Measurements from ENCODE around the gene ESRP2. TPM values are rescaled to one million over a fixed set of nuclear protein-coding genes. Genes with fewer than 3 reads are reported as not detected.

Gene ESRP2
- total RNA-seq, 3 donors from 2014 or later (not counting 1 experiment from before 2014, with no cell fraction given): not detected

DNA sequence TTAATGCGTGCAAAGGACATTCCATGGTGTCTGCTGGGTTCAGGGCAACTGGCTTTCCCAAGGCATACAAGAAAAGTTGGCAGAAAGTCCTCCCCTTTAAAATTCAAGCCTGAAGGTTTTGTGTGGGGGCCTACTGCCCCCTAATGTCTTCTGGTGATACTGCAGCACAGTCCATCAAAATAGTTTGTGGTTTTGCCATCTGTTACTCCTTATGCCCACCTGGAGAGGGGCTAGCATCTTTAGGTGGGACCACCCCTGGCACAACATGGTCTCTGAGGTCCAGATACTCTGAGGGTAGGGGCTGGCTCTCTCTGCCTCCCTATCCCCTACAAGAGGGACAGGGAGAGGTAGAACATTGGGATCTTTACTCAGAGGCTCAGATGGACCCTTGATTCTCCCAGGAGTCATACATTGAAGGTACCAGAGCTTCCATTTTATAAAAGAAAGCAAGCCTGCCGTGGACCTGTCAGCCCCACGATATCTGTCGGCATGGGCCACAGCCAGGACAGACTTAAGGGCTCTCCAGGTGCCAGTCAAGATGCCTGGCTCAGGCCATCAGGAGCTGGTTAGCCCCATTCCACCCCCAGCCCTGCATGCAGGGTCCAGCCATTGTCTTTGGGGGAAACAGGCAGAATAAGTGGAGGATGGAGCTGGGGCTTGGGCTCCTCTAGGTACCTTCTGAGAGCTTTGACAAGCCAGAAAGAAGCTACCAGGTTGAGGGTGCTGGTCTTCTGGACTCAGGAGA is 6.3 kb downstream of the ESRP2 start:
- WGBS (ENCODE audit: insufficient coverage): 93% methylated on average over 4 of the region's 4 CpGs
- peaks cover 40% of the 10 kb centered on the region for H3K36me3 ChIP-seq (ENCODE audit: control insufficient read depth, insufficient read depth, low read length)
- intact Hi-C loops (cut with micrococcal nuclease): loop anchor here (1.0 kb wide), 4 partner anchors 135 to 413 kb away; no protein-coding TSS in a partner anchor
- peaks cover 9% of the 10 kb centered on the region for H3K4me1 ChIP-seq (ENCODE audit: control insufficient read depth, insufficient read depth, low read length)
- H3K27ac ChIP-seq (ENCODE audit: low read length): no peak overlapping the region
- Mint-ChIP-seq H3K27me3 (ENCODE audit: low read depth in 2 of 2) (no peaks in the 10 kb centered on the region), H3K36me3 (no peaks in the 10 kb centered on the region), H3K4me3 (no peak overlapping the region), H3K4me1 (peaks cover 18 to 30% of the 10 kb centered on the region in 2 donors), H3K9me3 (no peaks in the 10 kb centered on the region), H3K27ac (peak overlapping the region; percentile 34 to 69)
- H3K9me3 ChIP-seq (ENCODE audit: control insufficient read depth, insufficient read depth, low read length): no peaks in the 10 kb centered on the region
- no peak overlapping the region for H3K4me3 ChIP-seq (ENCODE audit: low read length)
- DNase-seq: peak; percentile 42 to 75
- no peaks in the 10 kb centered on the region for H3K27me3 ChIP-seq (ENCODE audit: control insufficient read depth, insufficient read depth, low read length)
- TF ChIP-seq, protein P1, sequence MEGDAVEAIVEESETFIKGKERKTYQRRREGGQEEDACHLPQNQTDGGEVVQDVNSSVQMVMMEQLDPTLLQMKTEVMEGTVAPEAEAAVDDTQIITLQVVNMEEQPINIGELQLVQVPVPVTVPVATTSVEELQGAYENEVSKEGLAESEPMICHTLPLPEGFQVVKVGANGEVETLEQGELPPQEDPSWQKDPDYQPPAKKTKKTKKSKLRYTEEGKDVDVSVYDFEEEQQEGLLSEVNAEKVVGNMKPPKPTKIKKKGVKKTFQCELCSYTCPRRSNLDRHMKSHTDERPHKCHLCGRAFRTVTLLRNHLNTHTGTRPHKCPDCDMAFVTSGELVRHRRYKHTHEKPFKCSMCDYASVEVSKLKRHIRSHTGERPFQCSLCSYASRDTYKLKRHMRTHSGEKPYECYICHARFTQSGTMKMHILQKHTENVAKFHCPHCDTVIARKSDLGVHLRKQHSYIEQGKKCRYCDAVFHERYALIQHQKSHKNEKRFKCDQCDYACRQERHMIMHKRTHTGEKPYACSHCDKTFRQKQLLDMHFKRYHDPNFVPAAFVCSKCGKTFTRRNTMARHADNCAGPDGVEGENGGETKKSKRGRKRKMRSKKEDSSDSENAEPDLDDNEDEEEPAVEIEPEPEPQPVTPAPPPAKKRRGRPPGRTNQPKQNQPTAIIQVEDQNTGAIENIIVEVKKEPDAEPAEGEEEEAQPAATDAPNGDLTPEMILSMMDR (IDR thresholded peaks at IDR 0.05): peak; percentile 93
- peak; percentile 51 to 88 (median 66) for ATAC-seq

DNA sequence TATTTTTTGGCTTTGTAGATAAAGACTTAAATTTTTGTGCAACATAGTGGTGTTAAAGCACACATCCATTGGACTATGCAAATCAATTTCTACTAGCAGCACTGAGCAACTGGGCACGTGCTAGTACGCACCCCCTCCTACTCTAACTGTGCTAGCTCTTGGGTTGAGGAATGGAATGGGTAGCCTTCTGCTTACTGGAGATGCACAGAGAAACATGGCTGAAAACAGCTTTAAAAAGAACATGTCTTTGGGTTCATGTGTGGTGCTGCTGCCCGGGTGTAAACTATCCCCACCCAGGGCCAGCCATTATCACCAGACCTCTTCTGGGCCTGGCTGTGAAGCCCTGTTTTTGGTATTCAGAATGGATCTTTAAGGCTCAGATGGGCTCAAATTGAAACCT is 7.3 kb downstream of the ESRP2 start:
- Mint-ChIP-seq H3K9me3 (no peaks in the 10 kb centered on the region), H3K4me1 (peaks cover 16 to 26% of the 10 kb centered on the region in 2 donors), H3K27ac (peak overlapping the region in 1 of 2 donors; percentile 69), H3K27me3 (ENCODE audit: low read depth in 2 of 2) (no peaks in the 10 kb centered on the region), H3K36me3 (no peaks in the 10 kb centered on the region), H3K4me3 (no peak overlapping the region)
- 86% methylated on average over 1 of the region's 3 CpGs for WGBS (ENCODE audit: insufficient coverage)
- Histone ChIP-seq H3K4me1 (ENCODE audit: control insufficient read depth, insufficient read depth, low read length) (peaks cover 9% of the 10 kb centered on the region), H3K27ac (ENCODE audit: low read length) (no peak overlapping the region), H3K36me3 (ENCODE audit: control insufficient read depth, insufficient read depth, low read length) (peaks cover 40% of the 10 kb centered on the region), H3K4me3 (ENCODE audit: low read length) (no peak overlapping the region), H3K9me3 (ENCODE audit: control insufficient read depth, insufficient read depth, low read length) (no peaks in the 10 kb centered on the region), H3K27me3 (ENCODE audit: control insufficient read depth, insufficient read depth, low read length) (no peaks in the 10 kb centered on the region)
- TF ChIP-seq, protein P1 (IDR thresholded peaks at IDR 0.05): no peak
- intact Hi-C loops (cut with micrococcal nuclease): loop anchor here (1.0 kb wide), 4 partner anchors 134 to 412 kb away; no protein-coding TSS in a partner anchor
- no peak for DNase-seq
- no peak for ATAC-seq

DNA sequence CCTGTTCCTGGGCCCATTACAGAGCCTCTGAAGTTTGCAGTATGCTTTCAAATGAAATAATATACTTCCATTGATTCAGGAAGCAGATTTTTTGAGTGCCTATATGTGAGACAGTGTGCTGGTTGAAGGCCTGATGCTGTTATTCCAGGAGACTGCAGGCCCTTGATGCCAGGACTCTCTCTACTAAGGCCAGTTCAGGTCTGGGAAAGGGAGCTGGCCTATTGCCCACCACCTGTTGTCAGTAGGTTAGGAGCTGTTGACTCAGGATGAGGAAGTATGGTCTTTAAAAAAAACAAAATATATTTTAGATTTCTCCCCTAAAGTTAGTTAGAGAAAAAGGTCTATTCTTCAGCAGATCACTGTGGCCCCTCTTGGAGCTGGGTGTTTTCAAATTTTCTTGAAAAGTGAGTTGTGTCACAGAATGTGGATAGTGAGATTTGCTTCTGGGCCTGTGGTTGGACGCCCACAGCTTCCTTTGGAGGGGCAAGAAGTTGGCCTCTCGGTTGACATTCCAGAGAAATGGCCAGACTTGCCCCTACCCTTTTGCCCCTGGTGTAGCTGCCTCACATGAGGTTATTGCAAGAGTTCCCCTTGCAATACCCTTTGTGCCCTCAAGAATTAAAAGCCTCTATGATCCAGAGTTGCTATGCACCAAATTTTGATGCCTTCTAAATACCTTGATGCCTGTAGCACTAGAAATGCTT is 7.9 kb downstream of the ESRP2 start:
- ATAC-seq (no peak), DNase-seq (no peak)
- H3K4me1 ChIP-seq (ENCODE audit: control insufficient read depth, insufficient read depth, low read length): peaks cover 9% of the 10 kb centered on the region
- no peaks in the 10 kb centered on the region for H3K27me3 ChIP-seq (ENCODE audit: control insufficient read depth, insufficient read depth, low read length)
- Mint-ChIP-seq H3K27me3 (ENCODE audit: low read depth in 2 of 2) (no peaks in the 10 kb centered on the region), H3K4me1 (peaks cover 16 to 20% of the 10 kb centered on the region in 2 donors), H3K27ac (peak overlapping the region; percentile 75 to 76), H3K36me3 (no peaks in the 10 kb centered on the region), H3K9me3 (no peaks in the 10 kb centered on the region), H3K4me3 (no peak overlapping the region)
- no peak overlapping the region for H3K27ac ChIP-seq (ENCODE audit: low read length)
- no peaks in the 10 kb centered on the region for H3K9me3 ChIP-seq (ENCODE audit: control insufficient read depth, insufficient read depth, low read length)
- peaks cover 40% of the 10 kb centered on the region for H3K36me3 ChIP-seq (ENCODE audit: control insufficient read depth, insufficient read depth, low read length)
- WGBS (ENCODE audit: insufficient coverage): 75% methylated on average over 2 of the region's 2 CpGs
- intact Hi-C loops (cut with micrococcal nuclease): no loop called here
- TF ChIP-seq, protein P1 (IDR thresholded peaks at IDR 0.05): no peak
- H3K4me3 ChIP-seq (ENCODE audit: low read length): no peak overlapping the region

All from natural killer cell (primary cell).